ENCODE results near the gene GBA2.

DNA sequence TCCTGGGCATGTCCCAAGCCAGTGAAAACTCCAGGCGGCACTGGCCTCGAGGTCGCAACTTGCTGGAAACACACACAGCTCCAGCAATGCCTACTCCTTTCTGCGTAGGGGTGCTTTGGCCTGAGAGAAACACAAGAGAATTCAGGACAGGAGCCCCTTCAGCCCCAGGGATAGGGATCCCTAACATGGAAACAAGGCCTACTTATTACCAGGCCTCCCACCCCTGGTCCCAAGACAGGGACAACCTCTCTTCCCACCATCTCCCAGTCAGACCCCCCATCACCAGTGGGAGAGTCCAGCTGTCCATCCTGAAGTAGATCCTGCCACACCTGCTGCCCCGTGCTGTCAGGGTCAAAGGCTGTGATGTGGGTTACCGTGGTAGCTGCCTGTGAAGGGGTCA, 8.8 kb downstream of the GBA2 start:
- TF ChIP-seq, protein P1, sequence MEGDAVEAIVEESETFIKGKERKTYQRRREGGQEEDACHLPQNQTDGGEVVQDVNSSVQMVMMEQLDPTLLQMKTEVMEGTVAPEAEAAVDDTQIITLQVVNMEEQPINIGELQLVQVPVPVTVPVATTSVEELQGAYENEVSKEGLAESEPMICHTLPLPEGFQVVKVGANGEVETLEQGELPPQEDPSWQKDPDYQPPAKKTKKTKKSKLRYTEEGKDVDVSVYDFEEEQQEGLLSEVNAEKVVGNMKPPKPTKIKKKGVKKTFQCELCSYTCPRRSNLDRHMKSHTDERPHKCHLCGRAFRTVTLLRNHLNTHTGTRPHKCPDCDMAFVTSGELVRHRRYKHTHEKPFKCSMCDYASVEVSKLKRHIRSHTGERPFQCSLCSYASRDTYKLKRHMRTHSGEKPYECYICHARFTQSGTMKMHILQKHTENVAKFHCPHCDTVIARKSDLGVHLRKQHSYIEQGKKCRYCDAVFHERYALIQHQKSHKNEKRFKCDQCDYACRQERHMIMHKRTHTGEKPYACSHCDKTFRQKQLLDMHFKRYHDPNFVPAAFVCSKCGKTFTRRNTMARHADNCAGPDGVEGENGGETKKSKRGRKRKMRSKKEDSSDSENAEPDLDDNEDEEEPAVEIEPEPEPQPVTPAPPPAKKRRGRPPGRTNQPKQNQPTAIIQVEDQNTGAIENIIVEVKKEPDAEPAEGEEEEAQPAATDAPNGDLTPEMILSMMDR (IDR thresholded peaks at IDR 0.05) = no peak
- TF ChIP-seq POLR2A (IDR thresholded peaks at IDR 0.05) = no peak
